ENCODE measurements around the gene PRCD. TPM values are rescaled to one million over a fixed set of nuclear protein-coding genes. Genes with fewer than 3 reads are reported as not detected.
A peak's percentile ranks its signal among the peaks of the same experiment; 100 is the strongest.
"Not testable (repeated sequence)": the region's sequence is repeated elsewhere in the genome, so short reads cannot be mapped to it uniquely, and the experiment has no call there.

PRCD gene
- total RNA-seq, 1 donor, result 0.81 TPM

- no peak for DNase-seq (ENCODE audit: low read depth in 2 of 3, low spot score in 2 of 3)
Observed at GRCh38 chr17:76502341-76503211, 37.3 kb upstream of the PRCD start.

GRCh38 chr17:76504117-76504516 is 35.7 kb upstream of the PRCD start:
- peak in 2 of 3 donors; percentile 52 to 59 for DNase-seq (ENCODE audit: low read depth in 2 of 3, low spot score in 2 of 3)

GRCh38 chr17:76506408-76507345 is 33.2 kb upstream of the PRCD start:
- peak; percentile 70 to 84 (median 81) for DNase-seq (ENCODE audit: low read depth in 2 of 3, low spot score in 2 of 3)

- not testable (repeated sequence) for DNase-seq (ENCODE audit: low read depth in 2 of 3, low spot score in 2 of 3)
Observed at GRCh38 chr17:76508472-76509063, 31.3 kb upstream of the PRCD start.

GRCh38 chr17:76510831-76511244 is 29.0 kb upstream of the PRCD start:
- no peak for DNase-seq (ENCODE audit: low read depth in 2 of 3, low spot score in 2 of 3)

- no peak for DNase-seq (ENCODE audit: low read depth in 2 of 3, low spot score in 2 of 3)
Observed at GRCh38 chr17:76511668-76512365, 28.0 kb upstream of the PRCD start.

GRCh38 chr17:76512366-76513305 is 27.2 kb upstream of the PRCD start:
- DNase-seq (ENCODE audit: low read depth in 2 of 3, low spot score in 2 of 3), result no peak

GRCh38 chr17:76513306-76513692 is 26.5 kb upstream of the PRCD start:
- no peak for DNase-seq (ENCODE audit: low read depth in 2 of 3, low spot score in 2 of 3)

- not testable (repeated sequence) for DNase-seq (ENCODE audit: low read depth in 2 of 3, low spot score in 2 of 3)
Observed at GRCh38 chr17:76514355-76514754, 25.5 kb upstream of the PRCD start.

- DNase-seq (ENCODE audit: low read depth in 2 of 3, low spot score in 2 of 3), result peak; percentile 76 to 88 (median 83)
Observed at GRCh38 chr17:76515274-76515949, 24.4 kb upstream of the PRCD start.

- no peak for DNase-seq (ENCODE audit: low read depth in 2 of 3, low spot score in 2 of 3)
Observed at GRCh38 chr17:76517638-76518038, 22.2 kb upstream of the PRCD start.

- DNase-seq (ENCODE audit: low read depth in 2 of 3, low spot score in 2 of 3), result no peak
Observed at GRCh38 chr17:76519048-76519966, 20.5 kb upstream of the PRCD start.

GRCh38 chr17:76521262-76521661 is 18.6 kb upstream of the PRCD start:
- DNase-seq (ENCODE audit: low read depth in 2 of 3, low spot score in 2 of 3), result no peak

- not testable (repeated sequence) for DNase-seq (ENCODE audit: low read depth in 2 of 3, low spot score in 2 of 3)
Observed at GRCh38 chr17:76521683-76522082, 18.2 kb upstream of the PRCD start.

GRCh38 chr17:76523084-76524037 is 16.5 kb upstream of the PRCD start:
- DNase-seq (ENCODE audit: low read depth in 2 of 3, low spot score in 2 of 3), result peak; percentile 65 to 79 (median 70)
